B cell (primary cell): ENCODE measurements around the gene SLC25A26. TPM values are rescaled to one million over a fixed set of nuclear protein-coding genes. Genes with fewer than 3 reads are reported as not detected.

ENCODE experiments used
- ATAC-seq: fragments of 200-7000 bp; cut with Tn5 transposase; one replicate; pipeline ENCODE4 v1.10.0; 2021; ENCODE audit warnings: low read depth, mild to moderate bottlenecking, moderate number of reproducible peaks, moderate library complexity
- CTCF ChIA-PET: fragments of 350-600 bp; sonication (Branson Sonifier 250); formaldehyde crosslinking; loops from one replicate; lab custom pipeline; 2021; ENCODE audit warnings: antibody characterized with exemption, inconsistent platforms; lab: Charles Lee
- POLR2A ChIA-PET: fragments of 350-600 bp; sonication (Branson Sonifier 250); formaldehyde crosslinking; loops from one replicate; lab custom pipeline; 2021; ENCODE audit warnings: antibody characterized with exemption; lab: Charles Lee
- DNase-seq: peaks from one replicate; pipeline ENCODE4 v3.0.0; 2013
- H2AFZ ChIP-seq: 2 replicates; pipeline ENCODE4 v1.6.1; 2012; ENCODE audit warnings: mild to moderate bottlenecking, low read depth, low read length; ENCODE audit not compliant: insufficient read depth, poor library complexity, severe bottlenecking
- H3K27ac ChIP-seq, 2 donors: 1 replicate in 1 of 2; 2 replicates in 1 of 2; pipeline ENCODE4 v1.5.1; 2012 to 2013; ENCODE audit warnings: low read length in 2 of 2, mild to moderate bottlenecking in 2 of 2, moderate library complexity in 1 of 2
- H3K27me3 ChIP-seq, 4 experiments: fragments of 200-600 bp in 1 of 4; sonication (generic) in 1 of 4; replicated peaks in 1 of 4; 1 replicate in 2 of 4; 2 replicates in 2 of 4; pipeline versions ENCODE4 v1.6.1 to v1.7.0; 2013 to 2016; ENCODE audit warnings: low read length in 3 of 4, mild to moderate bottlenecking in 2 of 4, mixed read lengths in 1 of 4, moderate library complexity in 1 of 4; ENCODE audit not compliant: insufficient read depth in 4 of 4, control insufficient read depth in 3 of 4; ENCODE audit errors: control extremely low read depth in 1 of 4
- H3K36me3 ChIP-seq, 2 experiments: replicated peaks in 1 of 2; 1 replicate in 1 of 2; 2 replicates in 1 of 2; pipeline versions ENCODE4 v1.6.1 to v1.7.1; 2013; ENCODE audit warnings: low read length in 1 of 2; ENCODE audit not compliant: insufficient read depth in 2 of 2, control insufficient read depth in 1 of 2; ENCODE audit errors: control extremely low read depth in 1 of 2, extremely low read depth in 1 of 2
- H3K4me1 ChIP-seq, 2 donors: fragments of 200-600 bp in 1 of 2; sonication (generic) in 1 of 2; 1 replicate in 1 of 2; 2 replicates in 1 of 2; pipeline versions ENCODE4 v1.5.1 to v1.6.1; 2013 to 2017; ENCODE audit warnings: low read length in 2 of 2; ENCODE audit not compliant: control insufficient read depth in 2 of 2, insufficient read depth in 2 of 2
- H3K4me2 ChIP-seq: replicated peaks from 2 replicates; pipeline ENCODE3; 2012; ENCODE audit warnings: mild to moderate bottlenecking, low read depth, low read length; ENCODE audit not compliant: poor library complexity, severe bottlenecking
- H3K4me3 ChIP-seq, 5 experiments: fragments of 200-600 bp in 1 of 5; sonication (generic) in 1 of 5; 1 replicate in 3 of 5; 2 replicates in 2 of 5; pipeline versions ENCODE4 v1.5.1 to v1.7.0; 2011 to 2016; ENCODE audit warnings: low read length in 4 of 5, mild to moderate bottlenecking in 4 of 5, low read depth in 2 of 5, control low read depth in 1 of 5, moderate library complexity in 1 of 5; ENCODE audit not compliant: insufficient read depth in 1 of 5; ENCODE audit errors: control extremely low read depth in 1 of 5, extremely low read depth in 1 of 5
- H3K79me2 ChIP-seq: fragments of 200-600 bp; sonication (generic); one replicate; pipeline ENCODE4 v1.6.0; 2016; ENCODE audit warnings: low read length; ENCODE audit not compliant: control insufficient read depth, insufficient read depth
- H3K9ac ChIP-seq: fragments of 200-600 bp; sonication (generic); 2 replicates; pipeline ENCODE4 v1.6.1; 2017; ENCODE audit warnings: mild to moderate bottlenecking, low read length, moderate library complexity
- H3K9me3 ChIP-seq, 3 donors: one replicate each; pipeline versions ENCODE4 v1.6.1 to v1.7.1; 2013; ENCODE audit warnings: low read length in 2 of 3; ENCODE audit not compliant: control insufficient read depth in 2 of 3, insufficient read depth in 1 of 3; ENCODE audit errors: control extremely low read depth in 1 of 3
- H4K20me1 ChIP-seq: 2 replicates; pipeline ENCODE4 v1.6.0; 2012; ENCODE audit warnings: mild to moderate bottlenecking, low read length; ENCODE audit not compliant: insufficient read depth, control insufficient read depth, poor library complexity, severe bottlenecking
- H3K27ac Mint-ChIP-seq: one replicate; pipeline ENCODE4 v1.8.0; 2021; ENCODE audit warnings: mixed read lengths
- H3K27me3 Mint-ChIP-seq: one replicate; pipeline ENCODE4 v1.8.0; 2021; ENCODE audit warnings: mixed read lengths
- H3K4me1 Mint-ChIP-seq: one replicate; pipeline ENCODE4 v1.8.0; 2021; ENCODE audit warnings: mixed read lengths
- H3K4me3 Mint-ChIP-seq: one replicate; pipeline ENCODE4 v1.8.0; 2021; ENCODE audit warnings: mixed read lengths
- H3K9me3 Mint-ChIP-seq: one replicate; pipeline ENCODE4 v1.8.0; 2022; ENCODE audit warnings: mixed read lengths; ENCODE audit not compliant: insufficient read depth
- CTCF ChIP-seq: fragments of 200-600 bp; IDR thresholded peaks from one replicate; pipeline ENCODE4 v1.8.0; 2022; ENCODE audit warnings: antibody characterized with exemption, mild to moderate bottlenecking
- EZH2 ChIP-seq: IDR thresholded peaks from 2 replicates; pipeline ENCODE4 v1.6.1; 2012; ENCODE audit warnings: borderline replicate concordance, low read depth, mild to moderate bottlenecking, moderate library complexity, low read length; ENCODE audit not compliant: insufficient read depth, poor library complexity, severe bottlenecking
- WGBS: methylation state at CpG from one replicate; pipeline ENCODE4 v1.1.5; 2013; ENCODE audit warnings: missing lambda C conversion rate; ENCODE audit not compliant: insufficient coverage; 5-methylcytosine and 5-hydroxymethylcytosine counted together
- intact Hi-C: fragments of 100-400 bp; cut with micrococcal nuclease; formaldehyde crosslinking; loops from one replicate; pipeline ENCODE4 v1.10.0; 2022
- polyA plus RNA-seq: library from polyadenylated mRNA; depleted of rRNA; stranded (reverse); fragments of >200 nt; gene quantifications from 2 replicates; pipeline ENCODE4 v1.2.3, GENCODE V29; 2012
- total RNA-seq, 2 donors: library from RNA; stranded (reverse); fragments of 120-200 nt in 1 of 2; gene quantifications; 1 replicate in 1 of 2; 2 replicates in 1 of 2; pipeline versions ENCODE4 v1.2.3 to v1.2.4, GENCODE V29; 2013 to 2022

The SLC25A26 gene
- total and polyA plus RNA-seq, 2 donors (not counting 1 experiment from before 2014, with no cell fraction given) = 22.3 to 23.8 TPM

- Mint-ChIP-seq H3K9me3 (no peaks in the 10 kb centered on the region), H3K4me1 (no peaks in the 10 kb centered on the region), H3K27me3 (no peaks in the 10 kb centered on the region), H3K27ac (no peak overlapping the region), H3K4me3 (no peak overlapping the region)
- H3K9ac ChIP-seq = no peak overlapping the region
- no peak overlapping the region for H2AFZ ChIP-seq
- CTCF ChIA-PET = interaction anchor here (1.1 kb wide), 1 partner anchor 10 kb away, joined by 3 read pairs; no protein-coding TSS in a partner anchor
- peaks cover 5 to 6% of the 10 kb centered on the region in 2 experiments for H3K36me3 ChIP-seq
- WGBS = 100% methylated on average over 1 of the region's 5 CpGs
- H3K4me1 ChIP-seq = no peaks in the 10 kb centered on the region
- DNase-seq (no peak), ATAC-seq (no peak)
- no peak overlapping the region for H3K4me2 ChIP-seq
- no peaks in the 10 kb centered on the region for H3K27me3 ChIP-seq
- no peak overlapping the region for H3K27ac ChIP-seq
- no peaks in the 10 kb centered on the region for H4K20me1 ChIP-seq
- no peaks in the 10 kb centered on the region for H3K79me2 ChIP-seq
- no peak for TF ChIP-seq EZH2
- no peak for TF ChIP-seq CTCF
- POLR2A ChIA-PET = no interaction called here
- intact Hi-C loops = no loop called here
- H3K9me3 ChIP-seq = no peaks in the 10 kb centered on the region
- H3K4me3 ChIP-seq = no peak overlapping the region
Observed at GRCh38 chr3:66365080-66365479, 144.3 kb downstream of the SLC25A26 start.

GRCh38 chr3:66366747-66367146, 145.9 kb downstream of the SLC25A26 start:
- ChIA-PET POLR2A (no interaction called here), CTCF (interaction anchor here (0.5 kb wide), 1 partner anchor 47 kb away, joined by 4 read pairs; no protein-coding TSS in a partner anchor)
- H3K9ac ChIP-seq = no peak overlapping the region
- peaks cover 5 to 6% of the 10 kb centered on the region in 2 experiments for H3K36me3 ChIP-seq
- H3K79me2 ChIP-seq = no peaks in the 10 kb centered on the region
- H3K4me3 ChIP-seq = no peak overlapping the region
- TF ChIP-seq EZH2 = no peak
- no peak for TF ChIP-seq CTCF
- H3K27ac Mint-ChIP-seq = no peak overlapping the region
- no peaks in the 10 kb centered on the region for H3K4me1 ChIP-seq
- no peak overlapping the region for H3K4me3 Mint-ChIP-seq
- H3K27me3 Mint-ChIP-seq = no peaks in the 10 kb centered on the region
- H3K27ac ChIP-seq = no peak overlapping the region
- no peaks in the 10 kb centered on the region for H4K20me1 ChIP-seq
- H3K27me3 ChIP-seq = no peaks in the 10 kb centered on the region
- no peaks in the 10 kb centered on the region for H3K9me3 Mint-ChIP-seq
- intact Hi-C loops = no loop called here
- no peaks in the 10 kb centered on the region for H3K4me1 Mint-ChIP-seq
- no peaks in the 10 kb centered on the region for H3K9me3 ChIP-seq
- ATAC-seq (no peak), DNase-seq (no peak)
- H2AFZ ChIP-seq = no peak overlapping the region
- no peak overlapping the region for H3K4me2 ChIP-seq
- 100% methylated on average over 1 of the region's 7 CpGs for WGBS
